Measurements from ENCODE around the gene PSMD7.
"Not testable (repeated sequence)": the region's sequence is repeated elsewhere in the genome, so short reads cannot be mapped to it uniquely, and the experiment has no call there.

DNA sequence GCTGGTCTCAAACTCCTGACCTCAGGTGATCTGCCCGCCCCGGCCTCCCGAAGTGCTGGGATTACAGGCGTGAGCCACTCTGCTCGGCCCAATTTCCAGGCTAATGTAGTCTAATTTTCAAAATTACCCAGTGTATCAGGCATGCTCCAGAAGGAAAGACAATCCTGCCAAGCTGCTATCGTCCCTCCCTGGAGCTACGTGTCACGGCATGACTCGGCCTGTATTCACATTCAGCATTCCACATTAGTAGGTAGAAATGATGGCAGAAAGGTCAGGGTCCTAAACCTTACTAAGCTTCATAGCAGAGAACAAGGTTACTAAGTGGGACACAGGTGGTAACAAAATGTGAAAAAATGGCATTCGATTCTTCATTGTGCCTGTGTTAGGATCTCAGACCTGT, 42.6 kb downstream of the PSMD7 start:
- TF ChIP-seq, protein P1, sequence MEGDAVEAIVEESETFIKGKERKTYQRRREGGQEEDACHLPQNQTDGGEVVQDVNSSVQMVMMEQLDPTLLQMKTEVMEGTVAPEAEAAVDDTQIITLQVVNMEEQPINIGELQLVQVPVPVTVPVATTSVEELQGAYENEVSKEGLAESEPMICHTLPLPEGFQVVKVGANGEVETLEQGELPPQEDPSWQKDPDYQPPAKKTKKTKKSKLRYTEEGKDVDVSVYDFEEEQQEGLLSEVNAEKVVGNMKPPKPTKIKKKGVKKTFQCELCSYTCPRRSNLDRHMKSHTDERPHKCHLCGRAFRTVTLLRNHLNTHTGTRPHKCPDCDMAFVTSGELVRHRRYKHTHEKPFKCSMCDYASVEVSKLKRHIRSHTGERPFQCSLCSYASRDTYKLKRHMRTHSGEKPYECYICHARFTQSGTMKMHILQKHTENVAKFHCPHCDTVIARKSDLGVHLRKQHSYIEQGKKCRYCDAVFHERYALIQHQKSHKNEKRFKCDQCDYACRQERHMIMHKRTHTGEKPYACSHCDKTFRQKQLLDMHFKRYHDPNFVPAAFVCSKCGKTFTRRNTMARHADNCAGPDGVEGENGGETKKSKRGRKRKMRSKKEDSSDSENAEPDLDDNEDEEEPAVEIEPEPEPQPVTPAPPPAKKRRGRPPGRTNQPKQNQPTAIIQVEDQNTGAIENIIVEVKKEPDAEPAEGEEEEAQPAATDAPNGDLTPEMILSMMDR (IDR thresholded peaks at IDR 0.05), result not testable (repeated sequence)
- TF ChIP-seq POLR2A (IDR thresholded peaks at IDR 0.05), result not testable (repeated sequence)
